Measurements from ENCODE around the gene AREL1.

Gene AREL1

GRCh38 chr14:74658535-74659131 is 54.2 kb downstream of the AREL1 start:
- no peak for DNase-seq

- no peak for DNase-seq
These were observed 55.9 kb downstream of the AREL1 start for GRCh38 chr14:74656964-74657363.

- DNase-seq, result no peak
These were observed 57.1 kb downstream of the AREL1 start for GRCh38 chr14:74655599-74656395.

GRCh38 chr14:74654931-74655330 is 57.9 kb downstream of the AREL1 start:
- DNase-seq, result no peak

GRCh38 chr14:74653386-74654138 is 59.3 kb downstream of the AREL1 start:
- no peak for DNase-seq

GRCh38 chr14:74652541-74652940 is 60.3 kb downstream of the AREL1 start:
- no peak for DNase-seq

- no peak for DNase-seq
These were observed 61.8 kb downstream of the AREL1 start for GRCh38 chr14:74650927-74651686.

GRCh38 chr14:74649673-74650072 is 63.2 kb downstream of the AREL1 start:
- no peak for DNase-seq

GRCh38 chr14:74649167-74649566 is 63.7 kb downstream of the AREL1 start:
- DNase-seq, result no peak

GRCh38 chr14:74648601-74649000 is 64.3 kb downstream of the AREL1 start:
- DNase-seq, result no peak

- DNase-seq, result peak; percentile 91
These were observed 65.0 kb downstream of the AREL1 start for GRCh38 chr14:74647678-74648461.

- no peak for DNase-seq
These were observed 65.7 kb downstream of the AREL1 start for GRCh38 chr14:74647061-74647677.

GRCh38 chr14:74645756-74646470 is 67.0 kb downstream of the AREL1 start:
- no peak for DNase-seq

- no peak for DNase-seq
These were observed 67.6 kb downstream of the AREL1 start for GRCh38 chr14:74645244-74645643.

GRCh38 chr14:74641601-74642391 is 71.1 kb downstream of the AREL1 start:
- DNase-seq, result no peak

GRCh38 chr14:74638966-74639365 is 73.9 kb downstream of the AREL1 start:
- DNase-seq, result no peak

GRCh38 chr14:74638066-74638465 is 74.8 kb downstream of the AREL1 start:
- DNase-seq, result no peak

- DNase-seq, result no peak
These were observed 75.7 kb downstream of the AREL1 start for GRCh38 chr14:74637178-74637550.

GRCh38 chr14:74636424-74637177 is 76.3 kb downstream of the AREL1 start:
- DNase-seq, result no peak

- no peak for DNase-seq
These were observed 77.0 kb downstream of the AREL1 start for GRCh38 chr14:74635847-74636246.
